Measurements from ENCODE around the gene CENPVL3. TPM values are rescaled to one million over a fixed set of nuclear protein-coding genes. Genes with fewer than 3 reads are reported as not detected.
"Not testable (repeated sequence)": the region's sequence is repeated elsewhere in the genome, so short reads cannot be mapped to it uniquely, and the experiment has no call there.

CENPVL3 gene
- total RNA-seq, result 2.2 and 6.8 TPM in 2 replicates

- H3K4me3 ChIP-seq (ENCODE audit: low read depth, low read length); DNase-seq (ENCODE audit: low read depth); H3K36me3 ChIP-seq (ENCODE audit: control insufficient read depth, insufficient read depth, low read length); H3K27me3 ChIP-seq (ENCODE audit: control insufficient read depth, insufficient read depth, low read length): not testable (repeated sequence)
These were observed at the start of gene CENPVL3 for GRCh38 chrX:51618241-51619155. Gene CENPVL3, minus strand, starts transcription at chrX:51618912. Its CDS starts 39 bp downstream, at chrX:51618873.

DNA sequence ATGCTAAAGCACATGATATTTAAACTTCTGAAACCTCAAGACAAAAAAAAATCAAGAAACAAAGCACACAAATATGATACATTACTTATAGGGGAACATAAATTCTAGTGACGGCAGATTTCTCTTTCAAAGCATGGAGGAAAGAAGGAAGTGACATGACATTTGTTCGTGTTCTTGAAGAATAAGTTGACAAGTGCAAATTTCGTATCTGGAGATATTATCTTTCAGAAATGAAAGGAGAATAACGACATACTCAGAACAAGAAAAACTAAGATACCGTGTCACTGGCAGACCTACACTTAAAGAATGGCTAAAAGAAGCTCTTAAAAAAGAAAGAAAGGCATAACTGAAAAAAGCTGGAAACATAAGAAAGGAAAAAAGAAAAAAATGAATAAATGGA, 47.3 kb upstream of the CENPVL3 start:
- TF ChIP-seq CTCF (IDR thresholded peaks at IDR 0.05; ENCODE audit: insufficient read depth, low read length, poor library complexity, severe bottlenecking), result no peak
- Histone ChIP-seq H3K27me3 (ENCODE audit: control insufficient read depth, insufficient read depth, low read length) (no peaks in the 10 kb centered on the region), H3K4me3 (ENCODE audit: low read depth, low read length) (no peak overlapping the region), H3K36me3 (ENCODE audit: control insufficient read depth, insufficient read depth, low read length) (no peaks in the 10 kb centered on the region)
- DNase-seq (ENCODE audit: low read depth), result no peak

DNA sequence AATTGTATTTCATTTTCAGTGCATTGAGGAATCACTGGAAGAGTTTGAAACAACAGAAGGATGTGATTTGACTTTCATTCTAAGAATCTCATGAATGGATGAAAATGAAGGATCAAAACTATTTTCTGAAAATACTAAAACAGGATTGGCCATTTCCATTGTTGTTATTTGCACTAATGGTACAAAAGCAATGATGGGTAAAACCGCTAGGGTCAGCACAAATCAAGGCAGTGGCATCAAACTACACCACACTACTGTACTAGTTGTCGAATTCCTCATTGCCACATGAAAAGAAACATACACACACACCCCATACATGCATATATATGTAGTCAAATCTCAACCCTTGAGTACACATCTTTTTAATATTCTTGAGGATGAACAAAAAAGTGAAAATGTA, 24.7 kb upstream of the CENPVL3 start:
- no peak for DNase-seq (ENCODE audit: low read depth)
- H3K4me3 ChIP-seq (ENCODE audit: low read depth, low read length), result no peak overlapping the region
- H3K27me3 ChIP-seq (ENCODE audit: control insufficient read depth, insufficient read depth, low read length), result no peaks in the 10 kb centered on the region
- no peak for TF ChIP-seq CTCF (IDR thresholded peaks at IDR 0.05; ENCODE audit: insufficient read depth, low read length, poor library complexity, severe bottlenecking)
- no peaks in the 10 kb centered on the region for H3K36me3 ChIP-seq (ENCODE audit: control insufficient read depth, insufficient read depth, low read length)

DNA sequence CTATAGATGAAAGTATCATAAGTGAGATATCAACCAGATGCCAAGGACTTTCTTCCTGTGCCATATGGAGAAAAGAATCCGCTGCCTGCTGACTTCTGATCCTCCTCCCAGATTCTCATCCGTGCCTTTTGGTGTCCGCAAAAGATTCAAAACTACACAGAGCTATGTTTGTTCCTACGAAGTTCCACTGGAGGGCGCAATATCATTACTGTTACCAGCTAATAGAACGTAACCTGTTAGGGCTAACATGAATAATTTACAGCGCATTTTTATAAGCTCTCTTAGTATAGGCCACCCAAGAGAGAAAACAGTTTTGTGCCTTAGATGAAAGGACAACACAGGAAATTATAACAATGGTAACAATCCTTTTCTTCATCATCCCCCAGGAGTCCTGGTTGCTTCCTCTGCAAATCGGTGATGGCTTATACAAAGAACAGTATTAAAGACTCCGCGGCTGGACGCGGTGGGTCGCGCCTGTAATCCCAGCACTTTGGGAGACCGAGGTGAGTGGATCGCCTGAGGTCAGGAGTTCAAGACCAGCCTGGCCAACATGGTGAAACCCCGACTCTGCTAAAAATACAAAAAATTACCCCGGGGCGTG, 22.8 kb upstream of the CENPVL3 start:
- no peaks in the 10 kb centered on the region for H3K36me3 ChIP-seq (ENCODE audit: control insufficient read depth, insufficient read depth, low read length)
- DNase-seq (ENCODE audit: low read depth), result peak; percentile 1
- no peak overlapping the region for H3K4me3 ChIP-seq (ENCODE audit: low read depth, low read length)
- no peaks in the 10 kb centered on the region for H3K27me3 ChIP-seq (ENCODE audit: control insufficient read depth, insufficient read depth, low read length)
- peak; percentile 44 for TF ChIP-seq CTCF (IDR thresholded peaks at IDR 0.05; ENCODE audit: insufficient read depth, low read length, poor library complexity, severe bottlenecking)

DNA sequence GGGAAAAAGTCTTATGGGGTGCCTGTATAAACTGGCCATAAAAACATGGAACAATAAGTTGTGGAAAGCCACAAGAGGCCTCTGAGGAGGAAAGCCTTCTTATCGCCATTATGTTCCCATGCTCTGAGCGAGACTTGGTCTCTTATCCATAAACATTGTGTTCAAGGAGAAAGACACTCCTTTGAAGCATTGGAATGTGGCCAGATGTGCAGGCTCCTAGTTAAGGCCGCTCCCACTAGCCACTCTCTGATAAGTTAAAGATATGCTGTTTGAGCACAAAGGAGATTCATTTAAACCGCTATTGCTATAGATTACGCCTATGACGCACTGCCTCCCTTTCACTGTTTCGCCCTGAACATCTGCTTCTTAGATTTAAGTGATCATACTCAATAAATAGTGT, 17.8 kb upstream of the CENPVL3 start:
- H3K27me3 ChIP-seq (ENCODE audit: control insufficient read depth, insufficient read depth, low read length); DNase-seq (ENCODE audit: low read depth); H3K36me3 ChIP-seq (ENCODE audit: control insufficient read depth, insufficient read depth, low read length); H3K4me3 ChIP-seq (ENCODE audit: low read depth, low read length): not testable (repeated sequence)

DNA sequence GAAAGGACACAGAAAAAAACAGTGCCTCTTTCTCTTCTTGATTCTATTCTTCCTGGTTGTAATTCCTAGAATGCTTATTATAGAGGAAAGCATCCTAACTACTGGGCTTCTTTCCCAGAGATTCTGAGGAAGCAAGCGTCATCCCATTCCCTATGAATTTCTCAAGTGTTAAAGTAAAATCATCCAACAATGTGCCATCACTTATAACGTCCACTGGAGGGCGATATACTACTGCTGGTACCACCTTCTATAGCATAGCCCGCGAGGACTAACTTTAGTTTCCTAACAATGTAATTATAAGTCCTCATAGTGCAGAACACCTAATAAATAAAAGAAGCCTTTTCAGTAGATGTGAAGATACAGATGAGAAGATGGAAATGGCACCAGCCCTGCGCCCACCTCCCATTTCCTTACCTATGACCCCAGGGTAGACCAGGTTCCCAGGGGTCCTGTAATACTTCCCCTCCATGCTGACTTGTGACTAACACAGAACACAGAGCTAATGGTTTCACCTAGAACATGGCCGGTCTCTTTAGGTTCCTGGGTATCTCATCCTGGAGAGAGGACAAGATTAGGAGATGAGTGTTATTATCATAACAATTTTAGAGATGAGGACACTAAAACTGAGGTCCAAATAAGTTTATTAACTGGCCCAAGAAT, 4.2 kb downstream of the CENPVL3 start:
- no peak for DNase-seq (ENCODE audit: low read depth)
- H3K27me3 ChIP-seq (ENCODE audit: control insufficient read depth, insufficient read depth, low read length), result peaks cover 2% of the 10 kb centered on the region
- H3K4me3 ChIP-seq (ENCODE audit: low read depth, low read length), result no peak overlapping the region
- H3K36me3 ChIP-seq (ENCODE audit: control insufficient read depth, insufficient read depth, low read length), result no peaks in the 10 kb centered on the region
- peak; percentile 49 for TF ChIP-seq CTCF (IDR thresholded peaks at IDR 0.05; ENCODE audit: insufficient read depth, low read length, poor library complexity, severe bottlenecking)

Data from kidney epithelial cell (primary cell).